Stimulated activated CD8-positive, alpha-beta memory T cell treated with anti-CD3 and anti-CD28 coated beads, Interleukin-12 subunit alpha, Interleukin-12 subunit beta, amount 100 ng/mL, for 4 hours (primary cell): ENCODE measurements around the gene KRTAP2-3.
"Not testable (repeated sequence)": the region's sequence is repeated elsewhere in the genome, so short reads cannot be mapped to it uniquely, and the experiment has no call there.

Source experiments
- DNase-seq: peaks from one replicate; pipeline ENCODE4 v3.0.0-alpha.2; 2020; ENCODE audit warnings: low read depth

The KRTAP2-3 gene, protein sequence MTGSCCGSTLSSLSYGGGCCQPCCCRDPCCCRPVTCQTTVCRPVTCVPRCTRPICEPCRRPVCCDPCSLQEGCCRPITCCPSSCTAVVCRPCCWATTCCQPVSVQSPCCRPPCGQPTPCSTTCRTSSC

DNA sequence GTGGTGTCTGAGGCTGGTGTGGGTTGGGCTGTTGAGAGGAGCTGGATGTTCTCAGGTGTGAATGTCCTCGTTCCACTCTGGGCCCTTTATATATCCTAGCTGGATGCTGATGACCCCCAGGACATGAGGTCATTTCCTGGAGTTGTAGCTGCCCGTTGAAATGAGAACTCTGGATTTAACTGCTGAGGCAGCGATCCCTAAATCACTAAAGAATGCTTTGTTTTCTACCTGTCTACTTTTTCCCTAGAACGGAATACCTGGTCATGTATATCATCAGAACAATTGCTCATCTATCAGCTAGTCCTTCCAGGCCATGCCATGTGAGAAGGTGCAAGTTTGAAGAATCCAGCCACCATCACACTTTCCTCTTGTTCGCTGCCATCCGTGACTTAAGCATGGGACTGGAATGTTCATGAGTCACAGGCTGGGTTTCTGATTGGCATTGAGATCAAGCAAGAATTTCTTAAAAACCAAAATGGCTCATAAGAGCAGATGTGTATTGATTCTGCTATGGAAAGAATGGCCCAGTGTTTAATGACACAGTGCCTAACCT lies at the start of gene KRTAP2-3:
Gene KRTAP2-3, minus strand, starts transcription at position 63 of the 553 bp plus-strand sequence. CDS start 64 bp downstream, outside the sequence.
- no peak for DNase-seq

DNA sequence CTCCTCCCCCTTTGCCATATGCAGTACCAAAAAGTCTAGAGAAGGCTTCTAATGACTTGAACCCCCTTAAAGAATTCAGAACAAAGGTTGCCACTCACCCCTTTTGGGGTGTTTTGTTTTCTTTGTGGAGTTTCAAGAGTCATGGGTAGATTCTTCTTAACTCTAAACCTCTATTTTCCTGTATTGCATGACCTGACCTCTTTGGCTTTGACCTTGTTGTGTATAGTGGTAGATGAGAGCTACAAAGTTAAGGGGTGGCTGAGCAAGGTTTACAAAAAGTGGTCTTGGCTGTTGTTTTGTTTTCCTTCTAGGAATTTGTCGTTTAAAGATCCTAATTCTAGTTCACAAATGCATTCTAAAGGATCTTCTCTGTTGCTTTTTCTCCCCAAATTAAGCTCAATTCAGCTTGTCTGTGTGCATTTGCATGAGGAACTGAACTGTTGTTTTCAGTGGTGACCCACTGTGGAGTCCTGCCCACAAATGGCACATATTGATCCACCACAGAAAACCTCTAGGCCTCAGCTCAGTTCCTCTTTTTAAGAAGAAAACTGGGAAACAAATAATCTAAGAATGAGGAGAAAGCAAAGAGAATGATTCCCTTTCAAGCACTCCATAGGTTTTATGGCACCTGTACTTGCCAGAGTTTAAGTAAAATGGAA lies 48.9 kb upstream of the KRTAP2-3 start:
- not testable (repeated sequence) for DNase-seq

DNA sequence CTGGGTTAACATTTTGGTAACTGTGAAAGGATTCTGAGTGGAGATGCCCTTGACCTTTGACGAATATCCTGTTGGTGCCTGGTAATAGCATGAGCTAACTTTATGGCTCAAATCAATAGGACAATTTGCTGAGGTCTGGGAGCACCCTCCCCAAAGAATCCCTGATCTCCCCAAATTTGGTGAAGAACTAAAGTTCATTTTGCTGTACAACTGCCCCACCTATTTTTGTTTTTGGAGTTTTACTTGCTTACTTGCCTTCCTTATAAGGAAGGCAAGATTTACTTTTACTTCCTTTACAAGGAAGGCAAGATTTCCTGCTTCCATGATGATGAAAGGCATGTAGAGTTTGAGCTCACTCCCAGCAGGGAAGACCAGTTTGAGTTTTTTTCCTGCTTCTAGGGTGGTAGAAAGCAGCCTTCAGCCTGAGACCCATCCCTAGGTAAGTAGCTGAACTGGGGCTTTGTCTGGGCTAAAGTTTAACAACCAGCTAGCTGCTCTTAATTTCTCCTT lies 48.1 kb upstream of the KRTAP2-3 start:
- DNase-seq, result no peak

DNA sequence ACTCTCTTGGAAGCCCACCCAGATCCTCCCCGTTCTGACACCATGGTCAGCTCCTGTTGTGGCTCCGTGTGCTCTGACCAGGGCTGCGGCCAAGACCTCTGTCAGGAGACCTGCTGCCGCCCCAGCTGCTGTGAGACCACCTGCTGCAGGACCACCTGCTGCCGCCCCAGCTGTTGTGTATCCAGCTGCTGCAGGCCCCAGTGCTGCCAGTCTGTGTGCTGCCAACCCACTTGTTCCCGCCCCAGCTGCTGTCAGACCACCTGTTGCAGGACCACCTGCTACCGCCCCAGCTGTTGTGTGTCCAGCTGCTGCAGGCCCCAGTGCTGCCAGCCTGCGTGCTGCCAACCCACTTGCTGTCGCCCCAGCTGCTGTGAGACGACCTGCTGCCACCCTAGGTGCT lies 45.4 kb upstream of the KRTAP2-3 start, which contains the start of gene KRTAP4-9:
Gene KRTAP4-9, plus strand, starts transcription at position 43 of the 400 bp plus-strand sequence. Its CDS starts 0 bp downstream, at position 43.
- not testable (repeated sequence) for DNase-seq

DNA sequence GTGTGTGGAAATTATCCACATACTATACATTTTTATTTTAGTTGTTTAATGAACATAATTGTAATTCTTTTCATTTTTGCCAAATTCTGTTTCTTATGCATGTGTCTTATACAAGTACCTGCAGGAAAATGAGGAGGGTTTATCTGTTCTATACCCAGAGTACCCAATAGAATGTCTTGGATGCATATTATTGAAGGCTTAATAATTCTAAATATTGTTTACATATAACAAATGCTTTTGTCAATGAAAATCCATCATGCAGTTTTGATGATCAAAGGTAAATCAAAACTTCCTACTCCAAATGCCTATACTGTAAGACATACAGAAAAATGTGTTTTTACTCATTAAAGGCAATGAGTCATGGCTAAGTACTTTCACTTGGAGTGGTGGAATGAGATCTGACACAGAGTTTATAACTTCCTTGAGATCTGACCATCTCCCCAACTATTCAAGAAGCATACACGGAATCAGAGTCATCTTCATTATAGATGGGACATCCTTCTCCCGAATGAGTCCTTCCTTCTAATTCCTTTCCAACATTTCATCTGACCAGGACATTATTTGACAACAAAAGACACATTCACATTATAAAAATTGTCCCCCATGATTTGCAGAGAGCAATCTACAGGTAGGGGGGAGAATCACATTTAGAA lies 44.6 kb upstream of the KRTAP2-3 start:
- not testable (repeated sequence) for DNase-seq

DNA sequence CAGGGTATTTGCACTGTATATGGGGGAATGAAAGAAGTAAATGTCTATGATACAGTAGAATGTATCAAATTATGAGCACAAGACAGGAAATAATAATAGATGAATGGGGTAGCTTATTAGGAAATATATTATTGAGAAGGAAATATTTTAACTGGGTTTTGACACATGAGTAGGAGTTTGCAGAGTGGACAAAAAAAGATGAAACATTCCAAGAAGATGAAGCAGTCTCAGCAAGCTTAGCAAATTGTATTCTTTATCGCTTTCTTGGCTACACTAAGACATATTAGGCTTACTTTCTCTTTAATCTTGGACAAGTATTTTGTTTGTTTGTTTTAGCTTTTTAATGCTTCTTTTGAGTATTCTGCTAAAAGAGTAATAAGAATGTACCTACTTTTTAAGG lies 44.0 kb upstream of the KRTAP2-3 start:
- DNase-seq, result no peak

DNA sequence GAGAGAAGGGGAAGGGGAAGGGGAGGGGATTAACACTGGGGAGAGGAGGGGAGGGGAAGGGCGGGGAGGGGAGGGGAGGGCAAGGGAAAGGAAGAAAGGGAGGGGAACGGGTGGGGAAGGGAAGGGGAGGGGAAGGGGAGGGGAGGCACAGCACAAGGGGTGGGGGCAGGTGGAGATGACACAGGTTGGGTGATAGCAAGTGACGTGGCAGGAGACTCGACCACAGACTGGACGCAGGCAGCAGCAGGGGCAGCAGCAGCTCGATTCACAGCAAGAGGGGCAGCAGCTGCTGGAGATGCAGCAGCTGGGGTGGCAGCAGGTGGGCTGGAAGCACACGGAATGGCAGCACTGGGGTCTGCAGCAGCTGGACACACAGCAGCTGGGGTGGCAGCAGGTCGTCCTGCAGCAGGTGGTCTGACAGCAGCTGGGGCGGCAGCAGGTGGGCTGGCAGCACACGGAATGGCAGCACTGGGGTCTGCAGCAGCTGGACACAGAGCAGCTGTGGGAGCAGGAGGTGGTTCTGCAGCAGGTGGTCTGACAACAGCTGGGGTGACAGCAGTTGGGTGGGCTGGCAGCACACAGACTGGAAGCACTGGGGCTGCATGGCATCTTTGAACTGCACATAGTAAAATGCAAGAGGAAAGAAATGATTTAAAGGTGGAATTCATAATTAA lies 41.8 kb upstream of the KRTAP2-3 start, which contains the start of gene KRTAP4-16:
Gene KRTAP4-16, minus strand, starts transcription at position 624 of the 674 bp plus-strand sequence. Its CDS starts 0 bp downstream, at position 624.
- DNase-seq, result no peak

DNA sequence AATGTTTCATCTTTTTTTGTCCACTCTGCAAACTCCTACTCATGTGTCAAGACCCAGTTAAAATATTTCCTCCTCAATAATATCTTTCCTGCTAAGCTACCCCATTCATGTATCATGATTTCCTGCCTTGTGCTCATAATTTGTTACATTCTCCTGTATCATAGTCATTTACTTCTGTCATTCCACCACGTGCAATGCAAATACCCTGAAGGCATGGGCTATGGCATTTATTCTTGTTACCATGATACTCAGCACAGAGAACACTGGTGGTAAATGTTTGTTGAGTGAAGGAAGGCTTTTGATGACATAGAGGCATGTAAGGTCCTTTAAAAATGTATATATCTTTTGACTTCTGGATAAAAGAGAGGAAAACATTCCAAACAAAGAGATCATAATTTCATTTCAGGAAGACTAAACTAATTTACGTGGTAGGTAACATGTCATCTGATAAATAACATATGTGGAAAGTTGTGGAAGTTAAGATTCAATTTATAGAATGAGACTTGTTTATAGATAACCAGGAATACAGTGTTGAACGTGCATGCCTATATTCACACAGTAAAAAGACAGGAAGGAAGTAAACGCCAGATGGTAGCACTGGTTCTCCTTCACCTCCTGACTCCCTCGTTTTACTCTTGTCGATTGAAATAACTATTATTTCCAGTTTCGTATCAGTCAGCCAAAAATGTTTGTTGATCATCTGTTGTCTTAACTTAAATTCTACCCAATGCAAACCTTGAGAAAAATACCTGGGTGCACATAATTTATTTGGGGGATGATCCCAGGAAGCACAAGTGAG lies 40.0 kb upstream of the KRTAP2-3 start:
- not testable (repeated sequence) for DNase-seq

DNA sequence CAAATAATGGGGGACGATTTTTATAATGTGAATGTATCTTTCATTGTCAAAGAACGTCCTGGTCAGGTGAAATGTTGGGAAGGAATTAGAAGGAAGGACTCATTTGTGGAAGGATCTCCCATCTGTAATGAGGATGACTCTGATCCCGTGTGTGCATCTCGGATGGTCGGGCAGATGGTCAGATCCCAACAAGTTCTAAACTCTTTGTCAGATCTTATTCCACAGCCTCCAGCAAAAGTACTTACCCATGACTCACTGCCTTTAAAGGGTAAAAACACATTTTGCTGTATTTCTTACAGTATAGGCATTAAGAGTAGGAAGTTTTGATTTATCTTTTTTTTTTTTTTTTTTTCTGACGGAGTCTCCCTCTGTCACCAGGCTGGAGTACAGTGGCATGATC lies 38.6 kb upstream of the KRTAP2-3 start:
- DNase-seq, result no peak

DNA sequence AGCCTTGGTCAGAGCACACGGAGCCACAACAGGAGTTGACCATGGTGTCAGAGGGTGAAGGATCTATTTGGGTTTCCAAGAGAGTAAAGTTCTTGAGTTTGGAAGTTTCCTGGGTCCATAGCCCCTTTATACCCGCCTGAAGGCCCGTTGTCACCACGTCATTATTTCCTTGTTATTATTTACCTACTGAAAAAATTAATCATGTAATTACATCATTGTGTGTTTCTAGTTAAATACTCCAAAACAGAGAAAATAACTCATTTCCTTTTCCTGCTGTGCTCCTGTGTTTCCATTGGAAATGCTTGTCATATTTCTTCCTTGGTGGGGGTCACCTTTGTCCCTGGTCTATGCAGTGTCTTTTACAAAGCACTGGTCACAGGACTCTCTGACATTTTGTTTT lies 38.1 kb upstream of the KRTAP2-3 start, which contains the start of gene KRTAP4-8:
Gene KRTAP4-8, minus strand, starts transcription at position 101 of the 400 bp plus-strand sequence. Its CDS starts 58 bp downstream, at position 43.
- no peak for DNase-seq

DNA sequence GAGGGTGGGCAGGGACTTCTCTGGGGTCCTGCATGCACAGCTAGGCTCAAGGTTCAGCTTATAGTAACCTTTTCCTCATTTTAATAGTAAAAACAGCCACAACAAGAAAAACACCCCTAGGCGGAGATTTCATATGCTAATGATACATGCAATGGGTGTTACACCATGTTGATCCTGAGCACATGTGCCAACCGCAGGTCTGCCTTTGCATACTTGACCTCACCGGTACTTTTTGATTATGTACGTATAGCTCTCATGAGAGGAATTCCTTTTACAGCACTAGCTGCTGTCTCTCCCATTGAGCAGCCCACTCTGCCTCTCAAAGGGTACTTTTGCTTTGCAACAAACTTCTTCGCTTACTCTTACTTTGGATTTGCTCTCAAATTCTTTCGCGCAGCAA lies 36.1 kb upstream of the KRTAP2-3 start:
- DNase-seq, result no peak

DNA sequence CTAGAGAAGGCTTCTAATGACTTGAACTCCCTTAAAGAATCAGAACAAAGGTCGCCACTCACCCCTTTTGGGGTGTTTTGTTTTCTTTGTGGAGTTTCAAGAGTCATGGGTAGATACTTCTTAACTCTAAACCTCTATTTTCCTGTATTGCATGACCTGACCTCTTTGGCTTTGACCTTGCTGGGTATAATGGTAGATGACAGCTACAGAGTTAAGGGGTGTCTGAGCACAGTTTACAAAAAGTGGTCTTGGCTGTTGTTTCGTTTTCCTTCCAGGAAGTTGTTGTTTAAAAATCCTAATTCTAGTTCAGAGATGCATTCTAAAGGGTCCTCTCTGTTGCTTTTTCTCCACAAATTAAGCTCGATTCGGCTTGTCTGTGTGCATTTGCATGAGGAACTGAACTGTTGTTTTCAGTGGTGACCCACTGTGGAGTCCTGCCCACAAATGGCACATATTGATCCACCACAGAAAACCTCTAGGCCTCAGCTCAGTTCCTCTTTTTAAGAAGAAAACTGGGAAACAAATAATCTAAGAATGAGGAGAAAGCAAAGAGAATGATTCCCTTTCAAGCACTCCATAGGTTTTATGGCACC lies 28.9 kb upstream of the KRTAP2-3 start:
- DNase-seq, result not testable (repeated sequence)

DNA sequence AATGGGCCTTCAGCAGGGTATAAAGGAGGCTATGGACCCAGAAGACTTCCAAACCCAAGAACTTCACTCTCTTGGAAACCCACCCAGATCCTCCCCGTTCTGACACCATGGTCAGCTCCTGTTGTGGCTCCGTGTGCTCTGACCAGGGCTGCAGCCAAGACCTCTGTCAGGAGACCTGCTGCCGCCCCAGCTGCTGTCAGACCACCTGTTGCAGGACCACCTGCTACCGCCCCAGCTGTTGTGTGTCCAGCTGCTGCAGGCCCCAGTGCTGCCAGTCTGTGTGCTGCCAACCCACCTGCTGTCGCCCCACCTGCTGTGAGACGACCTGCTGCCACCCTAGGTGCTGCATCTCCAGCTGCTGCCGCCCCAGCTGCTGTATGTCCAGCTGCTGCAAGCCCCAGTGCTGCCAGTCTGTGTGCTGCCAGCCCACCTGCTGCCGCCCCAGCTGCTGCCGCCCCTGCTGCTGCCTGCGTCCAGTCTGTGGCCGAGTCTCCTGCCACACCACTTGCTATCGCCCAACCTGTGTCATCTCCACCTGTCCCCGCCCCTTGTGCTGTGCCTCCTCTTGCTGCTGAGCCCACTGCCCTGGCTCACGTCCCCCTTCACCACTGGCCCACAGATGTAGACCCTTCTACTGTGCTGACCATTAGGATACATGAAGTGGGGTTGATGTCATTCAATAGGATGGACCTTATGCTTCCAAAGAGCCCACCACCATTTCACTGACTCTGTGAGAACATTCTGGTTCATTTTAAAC lies 24.4 kb upstream of the KRTAP2-3 start, which contains the start of gene KRTAP4-7:
Gene KRTAP4-7, plus strand, starts transcription at position 51 of the 757 bp plus-strand sequence. Its CDS starts 57 bp downstream, at position 108.
- DNase-seq, result not testable (repeated sequence)

DNA sequence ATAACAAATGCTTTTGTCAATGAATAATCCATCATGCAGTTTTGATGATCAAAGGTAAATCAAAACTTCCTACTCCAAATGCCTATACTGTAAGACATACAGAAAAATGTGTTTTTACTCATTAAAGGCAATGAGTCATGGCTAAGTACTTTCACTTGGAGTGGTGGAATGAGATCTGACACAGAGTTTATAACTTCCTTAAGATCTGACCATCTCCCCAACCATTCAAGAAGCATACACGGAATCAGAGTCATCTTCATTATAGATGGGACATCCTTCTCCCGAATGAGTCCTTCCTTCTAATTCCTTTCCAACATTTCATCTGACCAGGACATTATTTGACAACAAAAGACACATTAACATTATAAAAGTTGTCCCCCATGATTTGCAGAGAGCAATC lies 23.5 kb upstream of the KRTAP2-3 start:
- DNase-seq, result not testable (repeated sequence)

DNA sequence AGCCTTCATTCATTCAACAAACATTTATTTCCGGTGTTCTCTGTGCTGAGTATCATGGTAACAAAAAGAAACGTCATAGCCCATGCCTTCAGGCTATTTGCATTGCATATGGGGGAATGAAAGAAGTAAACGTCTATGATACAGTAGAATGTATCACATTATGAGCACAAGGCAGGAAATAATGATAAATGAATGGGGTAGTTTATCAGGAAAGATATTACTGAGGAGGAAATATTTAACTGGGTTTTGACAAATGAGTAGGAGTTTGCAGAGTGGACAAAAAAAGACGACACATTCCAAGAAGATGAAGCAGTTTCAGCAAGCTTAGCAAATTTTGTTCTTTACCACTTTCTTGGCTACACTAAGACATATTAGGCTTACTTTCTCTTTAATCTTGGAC lies 22.7 kb upstream of the KRTAP2-3 start:
- no peak for DNase-seq

DNA sequence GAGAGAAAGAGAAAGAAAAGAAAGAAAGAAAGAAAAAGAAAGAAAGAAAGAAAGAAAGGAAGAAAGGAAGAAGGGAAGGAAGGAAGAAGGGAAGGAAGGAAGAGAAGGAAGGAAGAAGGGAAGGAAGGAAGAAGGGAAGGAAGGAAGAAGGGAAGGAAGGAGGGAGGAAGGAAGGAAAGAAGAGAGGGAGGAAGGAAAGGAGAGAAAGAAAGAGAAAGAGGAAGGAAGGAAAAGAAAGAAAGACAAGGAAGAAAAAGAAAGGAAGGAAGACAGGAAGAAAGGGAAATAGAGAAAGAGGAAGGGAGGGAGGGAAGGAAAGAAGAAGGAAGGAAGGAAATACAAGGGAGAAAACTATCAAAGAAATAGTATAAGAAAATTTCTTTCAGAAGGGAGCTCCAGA lies 16.9 kb upstream of the KRTAP2-3 start:
- DNase-seq, result no peak

DNA sequence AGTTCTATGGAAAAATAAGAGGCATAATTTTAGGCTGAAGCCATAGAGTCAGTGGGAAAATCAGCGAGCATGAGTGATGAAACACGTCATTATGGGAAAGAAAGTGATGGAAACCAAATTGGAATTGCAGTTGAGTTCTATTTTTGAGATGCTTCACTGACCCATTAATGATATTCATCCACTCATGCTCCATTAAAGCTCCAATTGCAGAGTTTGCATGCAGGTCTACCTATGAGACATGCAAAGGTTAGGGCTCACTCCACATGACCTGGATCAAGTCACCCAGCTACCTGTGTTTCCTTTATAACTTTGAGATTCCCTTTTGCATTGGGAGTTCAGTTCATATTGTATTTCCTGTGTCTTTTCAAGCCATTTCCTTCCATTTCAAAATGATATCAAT lies 13.8 kb upstream of the KRTAP2-3 start:
- no peak for DNase-seq

DNA sequence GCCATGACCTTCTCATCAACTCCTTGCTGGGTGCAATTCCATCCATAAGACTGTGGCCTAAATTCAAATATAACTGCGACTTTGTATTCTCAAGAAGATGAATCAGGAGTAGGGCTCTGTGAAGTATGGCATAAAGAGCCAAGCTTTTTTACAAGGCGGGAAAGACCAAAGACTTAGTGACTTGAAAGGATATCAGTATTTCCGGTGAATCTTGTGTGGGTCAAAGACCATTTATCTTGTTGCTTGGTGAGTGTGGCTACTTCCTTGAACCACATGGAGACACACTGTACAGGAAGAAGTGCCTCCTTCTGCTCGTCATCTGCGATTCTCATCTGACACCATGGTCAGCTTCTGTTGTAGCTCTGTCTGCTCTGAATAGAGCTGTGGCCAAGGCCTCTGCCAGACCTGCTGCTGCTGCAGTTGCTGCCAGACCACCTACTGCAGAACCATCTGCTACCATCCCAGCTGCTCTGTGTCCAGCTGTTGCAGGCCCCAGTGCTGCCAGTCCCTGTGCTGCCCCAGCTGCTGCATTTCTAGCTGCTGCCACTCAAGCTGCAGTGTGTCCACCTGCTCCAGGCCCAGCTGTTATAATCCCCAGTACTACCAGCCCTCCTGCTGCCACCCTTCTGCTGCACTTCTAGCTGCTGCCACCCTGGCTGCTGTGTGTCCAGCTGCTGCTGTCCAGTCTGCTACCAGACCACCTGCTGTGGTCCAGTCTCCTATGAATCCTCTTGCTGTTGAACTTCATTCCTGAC lies 11.9 kb upstream of the KRTAP2-3 start:
- no peak for DNase-seq

DNA sequence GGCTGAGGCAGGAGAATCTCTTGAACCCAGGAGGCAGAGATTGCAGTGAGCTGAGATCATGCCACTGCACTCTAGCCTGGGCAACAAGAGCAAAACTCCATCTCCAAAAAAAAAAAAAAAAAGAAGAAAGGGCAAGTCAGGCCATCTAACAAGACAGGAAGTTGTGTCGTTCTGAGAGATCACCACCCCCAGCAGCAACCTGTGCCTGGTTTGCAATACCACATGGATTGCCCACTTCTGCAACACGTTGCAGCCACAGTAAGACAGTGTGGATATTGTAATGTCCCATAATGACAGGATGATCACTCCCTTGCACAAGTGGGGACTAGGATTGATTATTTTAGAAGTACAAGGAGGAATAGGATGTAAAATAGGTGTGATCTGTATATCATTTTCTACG lies 9.1 kb upstream of the KRTAP2-3 start:
- no peak for DNase-seq
